A673 (cell line): ENCODE data around the gene ITPKB. TPM values are rescaled to one million over a fixed set of nuclear protein-coding genes. Genes with fewer than 3 reads are reported as not detected.

Experiments
- BruUV-seq: library from RNA; stranded (reverse); fragments of 400-500 nt; replicated peaks from 2 replicates; lab custom pipeline; 2021; lab: Mats Ljungman, UMichigan
- CTCF ChIA-PET: fragments of 300-600 bp; sonication (Branson Sonifier 250); formaldehyde crosslinking; loops from one replicate; lab custom pipeline; 2022; ENCODE audit warnings: antibody characterized with exemption; lab: Charles Lee
- POLR2A ChIA-PET: fragments of 300-600 bp; sonication (Branson Sonifier 250); formaldehyde crosslinking; loops from one replicate; lab custom pipeline; 2022; ENCODE audit warnings: antibody characterized with exemption; ENCODE audit not compliant: low non-redundant PET; lab: Charles Lee
- DNase-seq: peaks from one replicate; pipeline ENCODE4 v3.0.0-alpha.2; 2015; ENCODE audit warnings: low spot score
- H3K27ac ChIP-seq: fragments of 200-600 bp; sonication (generic); 2 replicates; pipeline ENCODE4 v1.5.1; 2016; ENCODE audit warnings: mixed run types, low read depth, mild to moderate bottlenecking, mixed read lengths, antibody characterized with exemption, low read length; ENCODE audit not compliant: poor library complexity, severe bottlenecking
- H3K27me3 ChIP-seq: fragments of 200-600 bp; sonication (generic); replicated peaks from 2 replicates; pipeline ENCODE4 v1.6.1; 2017; ENCODE audit warnings: mixed run types, low read depth, mild to moderate bottlenecking, mixed read lengths, antibody characterized with exemption, low read length; ENCODE audit not compliant: insufficient read depth, poor library complexity
- H3K36me3 ChIP-seq: fragments of 200-600 bp; sonication (generic); 2 replicates; pipeline ENCODE4 v1.6.1; 2016; ENCODE audit warnings: mixed run types, mild to moderate bottlenecking, mixed read lengths, antibody characterized with exemption, low read length; ENCODE audit not compliant: insufficient read depth, poor library complexity, severe bottlenecking
- H3K4me1 ChIP-seq: fragments of 200-600 bp; sonication (generic); 2 replicates; pipeline ENCODE4 v1.6.1; 2017; ENCODE audit warnings: mixed run types, mild to moderate bottlenecking, mixed read lengths, antibody characterized with exemption, low read length; ENCODE audit not compliant: insufficient read depth, poor library complexity, severe bottlenecking
- H3K4me3 ChIP-seq: fragments of 200-600 bp; sonication (generic); 2 replicates; pipeline ENCODE4 v1.5.1; 2016; ENCODE audit warnings: low read depth, mixed run types, mild to moderate bottlenecking, mixed read lengths, low read length; ENCODE audit not compliant: poor library complexity, severe bottlenecking
- H3K9me3 ChIP-seq: fragments of 200-600 bp; sonication (generic); 2 replicates; pipeline ENCODE4 v1.6.1; 2016; ENCODE audit warnings: mixed run types, low read depth, mild to moderate bottlenecking, mixed read lengths, antibody characterized with exemption, low read length; ENCODE audit not compliant: poor library complexity, severe bottlenecking
- EZH2 ChIP-seq: fragments of 200-600 bp; sonication (generic); IDR thresholded peaks from 2 replicates; pipeline ENCODE4 v1.6.1; 2017; ENCODE audit warnings: borderline replicate concordance, low read depth, mild to moderate bottlenecking, mixed read lengths, antibody characterized with exemption, low read length; ENCODE audit not compliant: poor library complexity, severe bottlenecking
- intact Hi-C: fragments of 100-400 bp; cut with micrococcal nuclease; formaldehyde crosslinking; loops from one replicate; pipeline ENCODE4 v1.10.0; 2022; ENCODE audit not compliant: unreplicated experiment
- total RNA-seq: library from RNA; stranded (reverse); gene quantifications from 2 replicates; pipeline ENCODE4 v1.2.3, GENCODE V29; 2021
- TF ChIP-seq, protein P1 (sequence below): fragments of 300-800, 200-600 bp; sonication (generic); conservative IDR thresholded peaks from 2 replicates; pipeline ENCODE4 v1.5.1; 2017; ENCODE audit warnings: low read depth, mild to moderate bottlenecking, antibody characterized with exemption, low read length, moderate library complexity, mixed read lengths

Gene ITPKB
- total RNA-seq, 1 experiment from 2014 or later: 14.1 TPM

DNA sequence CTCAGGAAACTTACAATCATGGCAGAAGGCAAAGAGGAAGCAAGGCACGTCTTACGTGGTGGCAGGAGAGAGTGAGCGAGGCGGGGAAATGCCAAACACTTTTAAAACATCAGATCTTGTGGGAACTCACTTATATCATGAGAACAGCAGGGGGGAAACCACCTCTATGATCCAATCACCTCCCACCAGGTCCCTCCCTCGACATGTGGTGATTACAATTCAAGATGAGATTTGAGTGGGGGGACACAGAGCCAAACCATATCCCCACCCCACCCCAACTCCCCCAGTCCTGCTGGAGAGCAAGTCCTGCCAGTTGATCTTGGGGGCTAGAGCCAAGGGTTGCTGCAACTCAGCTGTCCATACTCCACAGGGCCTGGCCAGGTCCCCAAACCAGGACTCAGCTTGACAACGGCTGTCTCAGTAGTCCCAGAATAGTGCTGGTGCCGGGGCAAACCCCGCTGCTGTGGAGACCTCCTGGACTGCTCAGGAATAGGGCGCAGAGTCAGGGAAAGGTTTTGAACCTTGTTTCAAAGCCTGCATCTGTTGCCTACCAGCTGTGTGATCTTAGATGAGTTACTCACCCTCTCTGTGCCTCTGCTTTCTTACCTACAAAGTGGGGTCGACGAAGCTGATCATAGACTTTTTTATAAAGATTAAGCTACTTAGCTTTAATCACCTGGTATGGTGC is 111.0 kb downstream of the ITPKB start:
- ChIA-PET POLR2A (no interaction called here), CTCF (no interaction called here)
- Histone ChIP-seq H3K36me3 (no peaks in the 10 kb centered on the region), H3K9me3 (no peaks in the 10 kb centered on the region), H3K27ac (no peak overlapping the region), H3K4me3 (no peak overlapping the region), H3K27me3 (no peaks in the 10 kb centered on the region), H3K4me1 (no peaks in the 10 kb centered on the region)
- no TSS peak for BruUV-seq
- no peak for DNase-seq
- intact Hi-C loops: loop anchor here (2.0 to 10.0 kb wide), 2 partner anchors 201 to 617 kb away; no protein-coding TSS in a partner anchor
- no peak for TF ChIP-seq EZH2
- TF ChIP-seq, protein P1, sequence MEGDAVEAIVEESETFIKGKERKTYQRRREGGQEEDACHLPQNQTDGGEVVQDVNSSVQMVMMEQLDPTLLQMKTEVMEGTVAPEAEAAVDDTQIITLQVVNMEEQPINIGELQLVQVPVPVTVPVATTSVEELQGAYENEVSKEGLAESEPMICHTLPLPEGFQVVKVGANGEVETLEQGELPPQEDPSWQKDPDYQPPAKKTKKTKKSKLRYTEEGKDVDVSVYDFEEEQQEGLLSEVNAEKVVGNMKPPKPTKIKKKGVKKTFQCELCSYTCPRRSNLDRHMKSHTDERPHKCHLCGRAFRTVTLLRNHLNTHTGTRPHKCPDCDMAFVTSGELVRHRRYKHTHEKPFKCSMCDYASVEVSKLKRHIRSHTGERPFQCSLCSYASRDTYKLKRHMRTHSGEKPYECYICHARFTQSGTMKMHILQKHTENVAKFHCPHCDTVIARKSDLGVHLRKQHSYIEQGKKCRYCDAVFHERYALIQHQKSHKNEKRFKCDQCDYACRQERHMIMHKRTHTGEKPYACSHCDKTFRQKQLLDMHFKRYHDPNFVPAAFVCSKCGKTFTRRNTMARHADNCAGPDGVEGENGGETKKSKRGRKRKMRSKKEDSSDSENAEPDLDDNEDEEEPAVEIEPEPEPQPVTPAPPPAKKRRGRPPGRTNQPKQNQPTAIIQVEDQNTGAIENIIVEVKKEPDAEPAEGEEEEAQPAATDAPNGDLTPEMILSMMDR: no peak

DNA sequence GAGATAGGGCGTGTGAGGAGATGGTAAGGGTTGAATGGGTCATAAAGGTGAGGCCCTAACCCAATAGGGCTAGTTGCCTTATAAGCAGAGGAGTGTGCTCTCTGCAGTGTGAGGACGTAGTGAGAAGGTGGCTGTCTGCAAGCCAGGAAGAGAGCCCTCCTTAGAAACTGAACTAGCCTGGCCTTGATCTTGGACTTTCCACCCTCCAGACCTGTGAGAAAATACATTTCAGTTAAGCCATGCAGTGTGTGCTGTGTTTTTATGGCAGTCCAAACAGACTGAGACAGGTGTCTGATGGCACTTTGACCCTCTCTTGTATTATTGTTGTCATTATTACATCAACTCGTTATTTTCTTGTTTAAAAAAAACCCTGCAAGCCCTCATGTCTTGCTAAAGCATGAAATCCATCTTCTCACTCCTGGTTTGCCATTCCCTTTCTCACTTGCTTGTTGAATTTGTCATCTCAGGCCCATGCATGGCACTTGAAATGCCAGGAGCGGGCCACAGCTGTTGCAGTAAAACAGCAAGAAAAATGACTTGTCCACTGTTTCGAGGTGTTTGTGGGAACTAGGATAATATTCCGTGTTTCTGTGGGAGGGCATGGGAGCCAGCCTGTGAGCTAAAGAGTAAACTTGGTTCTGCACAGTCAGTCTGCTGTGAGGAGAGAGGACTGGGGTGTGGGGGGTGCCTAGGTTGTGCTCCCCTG is 111.9 kb downstream of the ITPKB start:
- ChIA-PET POLR2A (no interaction called here), CTCF (interaction anchor here (1.0 to 1.6 kb wide), 4 partner anchors 19 to 243 kb away, joined by 3 to 17 read pairs (median 4); partner anchors contain the start of gene PSEN2)
- Histone ChIP-seq H3K36me3 (no peaks in the 10 kb centered on the region), H3K27me3 (no peaks in the 10 kb centered on the region), H3K4me3 (no peak overlapping the region), H3K9me3 (no peaks in the 10 kb centered on the region), H3K27ac (no peak overlapping the region), H3K4me1 (no peaks in the 10 kb centered on the region)
- TF ChIP-seq, protein P1: no peak
- no peak for TF ChIP-seq EZH2
- no peak for DNase-seq
- BruUV-seq: no TSS peak
- intact Hi-C loops: loop anchor here (2.0 to 10.0 kb wide), 2 partner anchors 202 to 618 kb away; no protein-coding TSS in a partner anchor

DNA sequence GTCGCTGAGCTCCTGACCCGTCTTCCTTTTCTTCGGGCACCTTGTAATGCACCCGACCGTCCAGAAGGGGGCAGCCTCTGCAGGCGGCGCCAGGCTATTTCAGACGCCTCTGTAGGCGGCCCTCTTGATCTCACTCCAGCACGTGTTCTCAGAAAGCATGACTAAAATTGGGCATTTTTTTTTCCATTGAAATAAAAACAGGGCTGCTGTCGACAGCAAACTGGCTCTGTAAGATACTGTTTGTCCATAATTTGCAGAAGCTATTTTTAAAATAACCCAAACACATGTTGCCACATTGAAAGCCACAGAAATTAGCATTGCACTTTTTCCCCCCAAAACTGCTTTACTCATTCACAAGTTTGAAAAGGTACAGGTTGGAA is 112.5 kb downstream of the ITPKB start:
- POLR2A ChIA-PET: no interaction called here
- TF ChIP-seq EZH2: no peak
- TF ChIP-seq, protein P1: peak; percentile 98
- DNase-seq: peak; percentile 79
- Histone ChIP-seq H3K9me3 (no peaks in the 10 kb centered on the region), H3K4me1 (no peaks in the 10 kb centered on the region), H3K4me3 (no peak overlapping the region), H3K27ac (no peak overlapping the region), H3K36me3 (no peaks in the 10 kb centered on the region), H3K27me3 (no peaks in the 10 kb centered on the region)
- BruUV-seq: no TSS peak
- intact Hi-C loops: loop anchor here (2.0 to 10.0 kb wide), 2 partner anchors 202 to 618 kb away; no protein-coding TSS in a partner anchor
- CTCF ChIA-PET: interaction anchor here (0.5 to 1.6 kb wide), 10 partner anchors 9 to 926 kb away, joined by 3 to 17 read pairs (median 3); partner anchors contain the start of gene PSEN2
